ENCODE data around the gene TRIM61.
A peak's percentile ranks its signal among the peaks of the same experiment; 100 is the strongest.
"Not testable (repeated sequence)": the region's sequence is repeated elsewhere in the genome, so short reads cannot be mapped to it uniquely, and the experiment has no call there.

Gene TRIM61
- total RNA-seq, result 0.12 to 0.77 (median 0.42) reads per million in 4 donors

DNA sequence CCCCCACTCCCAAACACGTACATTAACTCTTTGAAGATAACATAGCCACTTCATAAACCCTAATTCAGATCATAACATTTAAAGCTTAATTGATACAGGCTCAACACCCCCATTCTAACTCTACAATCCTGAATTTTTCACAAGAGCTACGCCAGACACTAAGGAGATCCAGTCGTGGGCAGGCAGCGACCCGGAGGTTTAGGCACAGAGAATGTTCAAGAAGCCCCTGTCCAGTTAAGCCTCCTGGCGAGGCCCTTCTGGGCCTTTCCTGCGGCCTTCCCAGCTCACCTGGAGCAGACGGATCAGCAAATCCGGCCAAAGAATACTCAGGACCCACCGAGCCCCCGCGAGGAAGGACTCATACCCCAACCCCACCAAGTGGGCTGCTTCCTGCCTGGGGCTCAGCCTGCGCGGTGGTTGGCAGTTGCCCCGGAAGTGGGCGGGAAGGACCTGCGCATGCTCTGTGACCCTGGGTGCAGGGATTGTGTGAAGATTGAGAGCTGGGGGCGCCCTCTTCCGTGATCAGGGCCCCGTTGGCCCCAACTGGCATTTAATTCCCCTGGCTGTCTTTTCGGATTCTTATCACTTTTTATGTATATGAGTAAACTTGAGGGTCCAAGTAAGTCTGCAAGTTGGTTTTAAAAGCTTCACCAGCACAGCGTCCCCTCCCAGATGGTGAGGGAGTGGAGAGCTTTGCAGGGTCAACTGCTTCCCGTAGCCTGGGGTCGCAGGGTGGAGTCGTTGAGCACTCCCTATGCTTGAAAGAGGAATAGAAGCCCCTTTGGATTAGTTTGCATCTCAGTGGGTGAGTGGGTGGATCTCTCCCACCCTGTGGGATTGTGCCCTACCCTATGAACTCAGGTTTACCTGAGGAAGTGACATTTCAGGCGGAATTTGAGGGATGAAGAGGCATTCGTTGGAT is at the start of gene TRIM61:
TRIM61 (minus strand) TSS at position 415 of the 922 bp plus-strand sequence. CDS start 7,655 bp downstream, outside the sequence.
- peak in 3 of 5 donors; percentile 4 to 72 (median 12) for DNase-seq

DNA sequence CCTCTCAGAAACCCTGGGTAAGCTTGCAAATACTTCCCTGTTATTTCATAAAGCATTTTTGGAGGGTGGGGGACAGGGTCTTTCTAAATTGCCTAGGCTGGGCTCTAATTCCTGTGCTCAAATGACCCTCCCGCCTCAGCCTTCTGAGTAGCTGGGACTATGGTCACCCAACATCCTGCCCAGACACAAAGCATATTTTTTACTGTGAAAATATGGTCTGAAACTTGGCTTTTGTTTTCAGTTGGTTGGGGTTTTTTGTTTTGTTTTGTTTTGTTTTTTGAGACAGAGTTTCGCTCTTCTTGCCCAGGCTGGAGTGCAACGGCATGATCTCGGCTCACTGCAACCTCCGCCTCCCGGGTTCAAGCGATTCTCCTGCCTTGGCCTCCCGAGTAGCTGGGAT is 48.3 kb upstream of the TRIM61 start:
- not testable (repeated sequence) for DNase-seq

DNA sequence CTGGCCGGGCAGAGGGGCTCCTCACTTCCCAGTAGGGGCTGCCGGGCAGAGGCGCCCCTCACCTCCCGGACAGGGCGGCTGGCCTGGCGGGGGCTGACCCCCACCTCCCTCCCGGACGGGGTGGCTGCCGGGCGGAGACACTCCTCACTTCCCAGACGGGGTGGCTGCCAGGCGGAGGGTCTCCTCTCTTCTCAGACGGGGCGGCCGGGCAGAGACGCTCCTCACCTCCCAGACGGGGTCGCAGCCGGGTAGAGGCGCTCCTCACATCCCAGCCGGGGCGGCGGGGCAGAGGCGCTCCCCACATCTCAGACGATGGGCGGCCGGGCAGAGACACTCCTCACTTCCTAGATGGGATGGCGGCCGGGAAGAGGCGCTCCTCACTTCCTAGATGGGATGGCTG is 42.5 kb upstream of the TRIM61 start:
- DNase-seq, result not testable (repeated sequence)

DNA sequence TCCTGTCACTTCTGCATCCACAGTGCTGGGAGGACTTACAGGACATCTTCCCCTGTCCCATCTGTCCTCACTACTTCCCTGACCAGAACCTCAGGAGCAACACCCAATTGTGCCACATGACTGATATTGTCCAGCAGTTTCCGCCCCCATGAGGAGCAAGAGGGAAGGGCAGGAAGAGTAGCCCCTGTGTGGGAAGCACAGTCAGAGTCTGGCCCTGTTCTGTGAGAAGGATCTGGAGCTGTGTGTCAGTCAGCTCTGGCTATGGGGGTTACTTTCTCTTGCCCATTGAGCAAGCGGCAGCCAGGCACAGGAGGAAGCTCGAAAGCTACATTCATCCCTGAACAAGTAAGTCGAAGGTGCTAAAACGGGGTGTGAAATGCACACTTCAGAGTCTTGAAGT is 39.5 kb upstream of the TRIM61 start:
- peak in 1 of 5 donors; percentile 8 for DNase-seq

DNA sequence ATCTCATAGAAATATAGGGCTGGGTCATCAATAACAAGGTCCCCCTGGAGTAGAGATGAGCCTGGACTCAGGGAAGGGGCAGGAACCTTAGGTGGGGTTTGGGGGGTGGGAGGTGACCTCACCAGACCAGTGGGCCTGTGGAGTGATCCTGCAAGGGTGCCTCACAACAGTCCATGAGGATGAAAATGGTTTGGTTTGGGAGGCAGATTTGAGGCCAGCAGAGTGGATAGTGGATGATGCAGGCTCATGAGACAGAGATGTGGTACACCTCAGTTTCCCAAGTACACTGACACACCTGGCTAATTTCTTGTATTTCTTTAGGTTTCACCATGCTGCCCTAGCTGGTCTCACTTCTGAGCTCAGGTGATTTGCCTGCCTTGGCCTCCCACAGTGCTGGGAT is 36.2 kb upstream of the TRIM61 start:
- no peak for DNase-seq

DNA sequence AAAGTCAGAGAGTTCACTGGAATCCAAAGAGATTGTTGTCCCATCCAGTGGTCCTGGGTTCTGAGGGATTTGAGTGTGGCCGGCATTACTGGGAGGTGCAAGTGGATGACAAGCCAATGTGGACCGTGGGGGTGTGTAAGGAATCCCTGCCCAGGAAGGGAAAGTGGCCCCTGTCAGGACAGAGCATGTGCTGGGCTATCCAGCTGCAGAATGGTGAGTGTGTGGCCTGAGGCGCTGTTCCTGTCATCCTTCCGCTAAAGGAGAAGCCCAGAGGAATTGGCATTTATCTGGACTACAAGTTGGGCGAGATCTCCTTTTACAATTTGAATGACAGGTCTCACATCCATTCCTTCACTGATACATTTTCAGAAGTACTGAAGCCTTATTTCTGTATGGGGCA is 33.9 kb upstream of the TRIM61 start:
- DNase-seq, result no peak

DNA sequence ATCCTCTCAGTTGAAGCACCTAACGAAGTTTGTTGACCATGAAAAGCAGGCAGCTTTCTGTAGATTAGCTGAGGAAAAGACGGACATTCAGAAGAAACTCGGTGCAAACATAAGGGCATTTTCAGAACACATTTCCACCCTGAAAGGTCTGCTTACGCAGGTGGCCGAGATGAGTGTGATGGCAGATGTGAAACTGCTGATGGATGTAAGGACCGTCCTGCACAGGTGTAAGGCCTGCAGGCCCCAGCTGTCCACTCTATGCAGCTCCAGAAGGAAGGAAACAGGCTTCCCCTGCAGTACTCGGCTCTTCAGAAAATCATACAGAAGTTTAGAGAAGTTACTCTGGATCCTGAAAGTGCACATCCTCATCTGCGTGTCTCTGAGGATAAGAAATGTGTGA is 33.5 kb upstream of the TRIM61 start:
- DNase-seq, result no peak

GRCh38 chr4:165010487-165010886 is 33.0 kb upstream of the TRIM61 start:
- DNase-seq, result no peak

DNA sequence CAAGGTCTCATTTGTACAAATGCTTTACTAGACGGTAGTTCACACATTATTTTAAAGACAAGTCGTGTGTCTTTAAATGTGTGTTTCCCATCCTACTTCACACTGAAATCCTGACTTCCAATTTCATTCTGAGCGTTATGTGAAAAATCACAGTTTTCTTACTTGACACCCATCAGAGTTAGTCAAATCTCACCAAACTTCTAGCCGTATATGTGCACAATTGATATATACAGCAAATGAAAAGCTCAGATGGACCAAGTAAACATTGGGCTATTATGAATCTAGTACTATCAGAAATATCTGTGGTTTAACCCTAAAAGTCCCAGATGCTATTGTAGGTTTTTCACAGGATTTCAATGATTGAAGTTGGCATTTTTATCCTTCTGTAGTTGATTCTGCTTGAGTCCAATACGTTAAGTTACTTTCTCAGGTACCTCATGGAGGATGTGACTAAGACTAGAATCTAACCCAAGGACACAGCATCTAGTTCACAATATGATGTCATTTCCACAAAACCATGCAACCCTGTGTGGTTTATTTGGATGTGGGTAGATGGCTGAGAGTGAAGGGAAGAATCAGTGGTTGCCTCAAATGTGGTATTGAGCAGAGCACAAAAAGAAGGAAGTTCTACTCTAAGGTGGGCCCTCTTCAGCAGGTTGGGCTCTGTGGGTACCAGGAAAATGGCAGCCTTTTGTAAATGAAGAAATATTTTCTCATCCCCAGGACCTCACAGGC is 32.2 kb upstream of the TRIM61 start:
- DNase-seq, result peak in 1 of 5 donors; percentile 75

DNA sequence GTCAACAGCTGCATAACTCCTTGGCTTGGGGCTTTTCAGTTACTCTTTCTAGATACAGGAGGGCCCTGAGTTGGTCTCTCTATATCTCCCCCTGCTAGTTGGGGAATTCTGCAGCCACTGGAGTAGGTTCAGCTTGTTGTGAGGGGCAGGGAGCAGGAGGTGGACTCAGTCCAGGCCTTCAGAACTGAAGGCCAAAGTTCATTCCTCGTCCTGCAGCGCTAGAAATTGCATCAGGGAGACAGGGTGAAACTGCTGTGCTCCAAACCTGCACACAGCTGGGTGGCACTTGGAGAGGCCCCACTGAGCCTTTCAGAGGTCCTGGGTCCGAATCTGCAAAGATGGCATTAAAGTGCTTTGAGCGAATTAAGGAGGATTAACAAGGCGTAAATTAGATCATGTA is 29.4 kb upstream of the TRIM61 start:
- DNase-seq, result no peak

DNA sequence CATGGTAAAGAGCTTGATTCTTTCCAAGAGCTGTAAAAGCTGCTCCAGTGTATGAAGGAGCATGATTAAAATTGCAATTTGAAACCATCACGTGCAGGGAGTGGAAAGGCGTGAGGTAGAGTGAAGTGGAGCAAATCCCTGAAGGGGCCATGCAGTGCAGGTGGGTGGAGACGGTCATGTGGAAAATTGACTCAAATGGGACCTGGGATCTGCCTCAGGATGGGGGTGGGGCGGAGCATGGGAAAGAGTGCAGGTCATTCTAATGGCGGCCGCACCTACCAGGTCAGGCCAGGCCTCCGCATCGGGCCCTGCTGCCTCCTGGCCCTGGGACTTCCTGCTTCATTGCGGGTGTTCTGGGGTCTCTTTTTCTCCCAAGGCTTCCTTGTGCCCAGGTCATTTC is 29.0 kb upstream of the TRIM61 start:
- no peak for DNase-seq

GRCh38 chr4:165005352-165005925 is 28.0 kb upstream of the TRIM61 start:
- no peak for DNase-seq

DNA sequence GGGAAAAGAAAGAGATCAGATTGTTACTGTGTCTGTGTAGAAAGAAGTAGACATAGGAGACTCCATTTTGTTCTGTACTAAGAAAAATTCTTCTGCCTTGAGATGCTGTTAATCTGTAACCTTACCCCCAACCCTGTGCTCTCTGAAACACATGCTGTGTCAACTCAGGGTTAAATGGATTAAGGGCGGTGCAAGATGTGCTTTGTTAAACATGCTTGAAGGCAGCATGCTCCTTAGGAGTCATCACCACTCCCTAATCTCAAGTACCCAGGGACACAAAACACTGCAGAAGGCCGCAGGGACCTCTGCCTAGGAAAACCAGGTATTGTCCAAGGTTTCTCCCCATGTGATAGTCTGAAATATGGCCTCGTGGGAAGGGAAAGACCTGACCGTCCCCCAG is 24.5 kb upstream of the TRIM61 start:
- not testable (repeated sequence) for DNase-seq

DNA sequence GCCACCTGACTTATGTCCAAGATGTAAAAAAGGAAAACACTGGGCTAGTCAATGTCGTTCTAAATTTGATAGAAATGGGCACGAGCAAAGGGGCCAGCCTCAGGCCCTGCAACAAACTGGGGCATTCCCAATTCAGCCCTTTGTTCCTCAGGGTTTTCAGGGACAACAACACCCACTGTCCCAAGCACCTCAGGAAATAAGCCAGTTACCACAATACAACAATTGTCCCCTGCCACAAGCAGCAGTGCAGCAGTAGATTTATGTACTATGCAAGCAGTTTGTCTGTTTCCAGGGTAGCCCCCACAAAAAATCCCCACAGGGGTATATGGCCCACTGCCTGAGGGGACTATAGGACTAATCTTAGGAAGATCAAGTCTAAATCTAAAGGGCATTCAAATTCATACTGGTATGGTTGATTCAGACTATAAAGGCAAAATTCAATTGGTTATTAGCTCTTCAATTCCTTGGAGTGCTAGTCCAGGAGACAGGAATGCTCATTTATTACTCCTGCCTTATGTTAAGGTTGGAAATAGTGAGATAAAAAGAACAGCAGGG is 21.1 kb upstream of the TRIM61 start:
- not testable (repeated sequence) for DNase-seq

DNA sequence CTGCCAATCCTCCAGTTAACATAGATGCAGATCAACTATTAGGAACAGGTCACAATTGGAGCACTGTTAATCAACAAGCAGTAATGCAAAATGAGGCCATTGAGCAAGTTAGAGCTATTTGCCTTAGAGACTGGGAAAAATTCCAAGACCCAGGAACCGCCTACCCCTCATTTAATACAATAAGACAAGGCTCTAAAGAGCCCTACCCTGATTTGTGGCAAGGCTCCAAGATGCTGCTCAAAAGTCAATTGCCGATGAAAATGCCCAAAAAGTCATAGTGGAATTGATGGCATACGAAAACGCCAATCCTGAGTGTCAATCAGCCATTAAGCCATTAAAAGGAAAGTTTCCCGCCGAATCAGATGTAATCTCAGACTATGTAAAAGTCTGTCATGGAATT is 20.5 kb upstream of the TRIM61 start:
- DNase-seq, result no peak

DNA sequence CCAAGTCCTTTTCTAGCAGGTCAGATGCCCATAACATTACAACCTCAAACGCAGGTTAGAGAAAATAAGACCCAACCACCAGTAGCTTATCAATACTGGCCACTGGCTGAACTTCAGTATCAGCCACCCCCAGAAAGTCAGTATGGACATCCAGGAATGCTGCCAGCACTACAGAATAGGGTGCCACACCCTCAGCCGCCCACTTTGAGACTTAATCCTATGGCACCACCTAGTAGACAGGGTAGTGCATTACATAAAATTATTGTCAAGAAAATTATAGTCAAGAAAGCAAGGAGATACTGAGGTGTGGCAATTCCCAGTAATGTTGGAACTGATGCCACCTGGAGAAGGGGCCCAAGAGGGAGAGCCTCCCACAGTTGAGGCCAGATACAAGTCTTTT is 19.9 kb upstream of the TRIM61 start:
- DNase-seq, result no peak

DNA sequence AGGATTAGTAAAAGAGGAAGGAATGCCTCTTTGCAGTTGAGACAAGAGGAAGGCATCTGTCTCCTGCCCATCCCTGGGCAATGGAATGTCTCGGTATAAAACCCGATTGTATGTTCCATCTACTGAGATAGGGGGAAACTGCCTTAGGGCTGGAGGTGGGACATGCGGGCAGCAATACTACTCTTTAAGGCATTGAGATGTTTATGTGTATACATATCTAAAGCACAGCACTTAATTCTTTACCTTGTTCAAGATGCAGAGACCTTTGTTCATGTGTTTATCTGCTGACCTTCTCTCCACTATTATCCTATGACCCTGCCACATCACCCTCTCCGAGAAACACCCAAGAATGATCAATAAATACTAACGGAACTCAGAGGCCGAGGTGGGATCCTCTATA is 18.7 kb upstream of the TRIM61 start:
- not testable (repeated sequence) for DNase-seq

- not testable (repeated sequence) for DNase-seq
These were observed 13.3 kb upstream of the TRIM61 start for GRCh38 chr4:164990786-164991185.

DNA sequence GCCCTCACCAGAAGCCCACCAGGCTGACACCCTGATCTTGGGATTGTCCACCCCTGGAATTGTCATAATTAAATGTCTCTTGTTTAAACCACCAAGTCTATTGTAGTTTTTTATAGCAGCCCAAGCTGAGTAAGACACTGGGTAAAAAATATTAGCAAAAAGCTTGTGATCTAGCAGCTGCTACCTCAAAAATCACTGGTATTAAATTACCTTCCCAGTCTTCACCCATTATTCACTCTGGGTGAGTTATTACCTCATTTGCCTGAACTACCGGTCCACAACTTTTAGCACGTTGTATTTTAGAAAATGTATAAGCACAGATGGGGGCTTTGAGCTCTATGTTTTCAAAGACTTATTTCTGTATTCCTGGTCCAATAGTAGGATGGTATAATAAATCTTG is 12.0 kb upstream of the TRIM61 start:
- no peak for DNase-seq

GRCh38 chr4:164971929-164972328 is 5.5 kb downstream of the TRIM61 start:
- DNase-seq, result not testable (repeated sequence)

DNA sequence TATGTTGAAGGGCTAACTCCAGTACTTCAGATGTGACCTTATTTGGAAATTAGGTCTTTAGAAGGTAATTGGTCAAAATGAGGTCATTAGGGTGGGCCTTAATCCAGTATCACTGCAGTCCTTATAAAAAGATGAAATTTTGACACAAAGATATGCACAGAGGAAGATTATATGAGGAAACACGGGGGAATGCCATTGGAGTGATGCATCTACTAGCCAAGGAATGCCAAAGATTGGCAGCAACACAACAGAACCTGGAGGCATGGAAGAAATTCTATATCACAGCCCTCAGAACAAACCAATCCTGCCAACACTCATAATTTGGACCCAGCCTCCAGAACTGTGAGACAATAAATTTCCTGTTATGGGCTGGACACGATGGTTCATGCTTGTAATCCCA is 17.6 kb downstream of the TRIM61 start:
- no peak for DNase-seq

- DNase-seq, result not testable (repeated sequence)
These were observed 18.0 kb downstream of the TRIM61 start for GRCh38 chr4:164959421-164959820.

Measured in T-helper 1 cell (primary cell).